NCI-H1930 (cell line): Measurements from ENCODE around the gene SLC25A25.
"Not testable (repeated sequence)": the region's sequence is repeated elsewhere in the genome, so short reads cannot be mapped to it uniquely, and the experiment has no call there.

Source experiments
- DNase-seq, 2 experiments: peaks; one replicate each; lab custom pipeline; 2025; lab: John Stamatoyannopoulos, UW

The SLC25A25 gene

GRCh38 chr9:128051932-128052709, 15.9 kb upstream of the SLC25A25 start:
- no peak for DNase-seq

- no peak for DNase-seq
These were observed 14.5 kb upstream of the SLC25A25 start for GRCh38 chr9:128053560-128053959.

DNA sequence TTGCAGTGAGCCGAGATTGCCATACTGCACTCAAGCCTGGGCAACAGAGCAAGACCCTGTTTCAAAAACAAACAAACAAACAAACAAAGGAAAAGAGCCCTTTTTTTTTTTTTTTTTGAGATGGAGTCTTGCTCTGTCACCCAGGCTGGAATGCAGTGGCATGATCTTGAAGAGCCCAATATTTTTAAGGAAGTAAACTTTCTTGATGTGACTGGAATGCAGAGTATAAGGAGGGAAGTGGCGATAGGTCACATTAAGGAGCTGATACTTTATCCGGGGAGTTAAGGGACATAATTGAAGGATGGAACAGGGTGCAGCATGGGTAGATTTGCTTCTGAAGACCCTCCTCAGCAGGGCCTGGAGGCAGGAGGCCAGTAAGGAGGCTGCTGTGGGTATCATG, 13.9 kb upstream of the SLC25A25 start:
- no peak for DNase-seq

DNA sequence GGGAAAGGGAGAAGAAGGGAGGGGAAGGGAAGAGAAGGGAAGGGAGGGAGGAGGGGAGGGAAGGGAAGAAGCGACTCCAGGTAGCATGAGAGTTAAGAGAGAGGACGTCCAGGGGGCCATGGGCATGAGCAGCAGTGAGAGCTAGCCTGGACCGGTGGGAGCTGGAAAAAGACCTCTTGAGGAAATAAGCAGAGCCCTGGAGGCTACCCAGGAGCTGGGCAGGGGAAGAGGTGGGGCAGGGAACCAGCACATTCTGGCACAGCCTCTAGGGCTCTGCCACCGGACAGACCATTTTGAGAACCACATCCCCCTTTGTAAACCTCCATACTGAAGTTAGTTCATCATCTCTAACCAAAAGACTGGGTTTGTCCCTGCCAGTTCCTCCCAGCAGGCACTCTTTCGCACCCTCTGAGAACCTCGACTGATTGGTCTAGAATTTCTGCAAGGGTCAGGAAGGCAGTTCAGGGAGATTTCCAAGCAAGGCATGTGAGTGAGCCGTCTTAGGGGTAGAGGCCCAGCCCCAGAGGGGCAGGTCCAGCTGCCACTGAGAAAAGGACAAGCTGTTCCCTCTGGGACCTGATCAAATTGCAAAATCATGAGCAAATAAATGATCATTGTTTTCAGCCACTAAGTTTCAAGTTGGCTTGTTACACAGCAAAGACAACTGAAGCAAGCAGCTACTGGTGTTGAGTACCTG, 12.5 kb upstream of the SLC25A25 start:
- no peak for DNase-seq

DNA sequence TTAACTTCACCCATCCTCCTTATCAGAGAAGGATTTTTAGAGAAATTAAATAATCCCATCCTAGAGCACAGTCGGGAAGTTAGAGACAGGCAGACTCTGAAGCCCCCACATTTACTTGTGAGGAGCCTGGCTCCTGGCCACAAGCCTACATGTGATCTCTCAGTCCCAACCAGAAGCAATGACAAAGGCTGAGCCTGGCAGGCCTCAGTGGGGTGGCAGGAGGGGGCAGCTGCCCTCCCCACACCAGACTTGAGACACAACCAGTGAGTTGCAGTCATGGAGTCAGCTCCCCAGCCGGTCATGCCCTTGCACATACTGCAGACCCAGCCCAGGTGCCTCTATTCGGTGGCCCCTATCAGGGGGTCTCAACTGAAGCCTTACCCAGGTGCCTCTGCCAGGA, 11.9 kb upstream of the SLC25A25 start:
- no peak for DNase-seq

DNA sequence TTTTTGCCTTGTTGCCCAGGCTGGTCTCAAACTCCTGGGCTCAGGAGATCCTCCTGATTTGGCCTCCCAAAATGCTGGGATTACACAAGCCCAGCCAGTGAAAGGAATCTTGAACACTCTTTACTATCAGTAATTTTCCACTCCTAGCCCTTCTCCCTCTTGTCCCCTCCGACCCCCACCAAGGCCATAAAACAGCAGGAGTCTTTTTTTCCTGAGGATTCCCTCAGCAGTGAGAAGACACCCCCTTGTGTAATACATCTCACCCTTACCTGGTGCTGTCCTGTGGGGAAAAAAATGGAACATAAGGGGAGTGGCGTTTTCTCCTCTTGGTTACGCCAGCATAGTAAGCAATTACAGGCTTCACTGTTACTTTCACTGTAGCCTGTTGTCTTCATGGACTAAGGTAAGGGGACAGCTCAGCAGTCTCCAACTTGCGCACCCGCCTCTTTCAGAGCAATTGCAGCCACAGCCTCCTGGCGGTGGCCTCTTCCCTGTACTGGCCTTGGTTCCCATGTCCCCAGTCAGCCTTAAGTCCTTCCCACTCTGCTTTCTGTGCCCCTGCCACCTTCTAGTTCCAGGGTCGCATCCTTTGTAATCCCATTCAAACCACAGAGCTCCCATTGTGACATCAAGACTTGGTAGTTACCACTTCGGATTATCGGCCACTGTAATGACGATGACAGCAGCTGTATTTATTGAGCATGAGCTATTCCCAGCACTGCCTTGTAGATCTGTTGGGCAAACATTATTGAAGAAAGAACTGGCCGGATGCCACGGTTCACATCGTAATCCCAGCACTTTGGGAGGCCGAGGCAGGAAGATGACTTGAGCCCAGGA, 10.9 kb upstream of the SLC25A25 start:
- DNase-seq = peak in 1 of 2 experiments; percentile 22

- DNase-seq = no peak
These were observed 10.2 kb upstream of the SLC25A25 start for GRCh38 chr9:128057724-128058409.

DNA sequence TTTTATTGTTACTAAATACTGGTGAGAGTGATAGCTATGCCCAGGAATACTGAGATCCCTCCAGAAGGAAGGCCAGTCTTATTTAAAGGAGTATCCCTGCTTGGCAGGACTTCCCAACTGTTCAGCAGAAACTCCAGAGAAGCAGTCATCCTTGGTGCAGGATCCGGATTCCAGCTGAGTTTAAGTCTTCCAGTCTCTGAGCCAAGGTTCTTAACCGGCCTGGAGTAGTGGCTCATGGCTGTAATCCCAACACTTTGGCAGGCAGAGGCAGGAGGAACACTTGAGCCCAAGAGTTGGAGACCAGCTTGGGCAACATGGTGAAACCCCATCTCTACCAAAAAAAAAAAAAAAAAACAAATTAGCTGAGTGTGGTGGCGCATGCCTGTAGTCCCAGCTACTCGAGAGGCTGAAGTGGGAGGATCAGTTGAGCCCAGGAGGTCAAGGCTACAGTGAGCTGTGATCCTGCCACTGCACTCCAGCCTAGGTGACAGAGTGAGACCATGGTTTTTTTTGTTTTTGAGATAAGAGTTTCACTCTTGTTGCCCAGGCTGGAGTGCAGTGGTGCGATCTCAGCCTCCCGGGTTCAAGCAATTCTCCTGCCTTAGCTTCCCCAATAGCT, 8.6 kb upstream of the SLC25A25 start:
- no peak for DNase-seq

- DNase-seq = no peak
These were observed 6.6 kb upstream of the SLC25A25 start for GRCh38 chr9:128061275-128061960.

DNA sequence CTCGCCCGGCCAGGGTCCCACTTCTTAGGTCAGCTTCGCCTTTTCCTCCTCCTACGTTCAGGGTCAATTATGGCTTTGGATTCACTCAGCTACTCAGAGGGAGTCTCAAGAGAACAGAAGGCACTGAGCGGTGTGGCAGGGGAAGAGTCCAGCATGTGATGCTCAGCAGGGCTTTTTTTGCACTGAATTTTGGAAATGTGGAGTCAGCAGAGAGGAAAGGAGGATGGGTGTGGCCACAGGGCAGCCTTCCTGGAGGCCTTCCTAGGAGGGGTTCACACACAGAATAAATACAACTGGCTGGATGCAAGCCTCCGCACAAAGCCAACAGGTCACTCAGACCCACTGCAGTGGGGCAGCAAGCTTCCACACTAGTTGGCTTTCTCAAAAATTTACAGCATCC, 5.8 kb upstream of the SLC25A25 start:
- DNase-seq = no peak

DNA sequence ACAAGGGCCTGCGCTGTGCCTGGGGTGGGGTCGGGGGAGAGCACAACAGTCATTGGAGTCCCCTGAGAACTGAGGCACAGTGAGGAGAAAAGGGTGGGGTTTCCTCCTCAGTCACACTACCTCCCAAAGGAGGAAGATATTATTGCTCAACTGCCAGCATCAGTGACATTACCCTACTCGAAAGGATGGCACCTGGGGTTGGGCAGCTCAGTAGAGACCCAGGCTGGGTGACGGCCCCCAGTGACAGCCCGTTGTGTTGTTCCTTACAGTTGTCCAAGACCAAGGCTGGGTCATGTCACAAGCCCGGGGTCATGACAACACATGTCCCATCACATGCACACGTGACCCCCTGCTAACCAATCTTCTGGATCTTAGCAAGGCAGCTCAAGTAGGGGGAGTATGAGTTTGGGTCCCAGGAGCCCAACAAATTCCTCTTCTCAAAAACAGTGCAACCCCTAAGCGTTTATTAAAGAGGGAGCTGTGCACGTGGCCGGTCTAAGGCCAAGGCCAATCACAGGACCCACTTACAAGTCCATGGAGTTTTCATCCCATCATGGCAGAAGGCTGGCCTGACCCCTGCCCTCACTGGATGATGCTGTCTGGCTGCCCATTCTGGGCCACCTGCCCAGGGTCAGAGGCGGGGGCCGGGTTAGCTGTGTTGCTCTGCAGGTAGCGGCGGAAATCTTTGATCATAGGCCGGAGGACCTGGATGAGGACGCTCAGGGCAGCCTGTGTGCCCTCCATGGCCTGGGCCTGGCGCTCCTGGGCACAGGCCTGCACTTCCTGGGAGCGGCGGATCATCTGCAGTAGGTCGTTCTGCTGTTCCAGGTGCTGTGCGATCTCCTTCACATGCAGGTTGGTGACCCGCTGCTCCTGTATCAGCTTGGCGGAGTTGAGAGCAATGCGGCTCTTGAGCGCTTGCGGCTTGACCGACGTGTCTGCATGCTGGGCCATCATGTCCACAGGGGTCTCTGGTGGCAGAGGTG, 4.9 kb upstream of the SLC25A25 start:
- no peak for DNase-seq

DNA sequence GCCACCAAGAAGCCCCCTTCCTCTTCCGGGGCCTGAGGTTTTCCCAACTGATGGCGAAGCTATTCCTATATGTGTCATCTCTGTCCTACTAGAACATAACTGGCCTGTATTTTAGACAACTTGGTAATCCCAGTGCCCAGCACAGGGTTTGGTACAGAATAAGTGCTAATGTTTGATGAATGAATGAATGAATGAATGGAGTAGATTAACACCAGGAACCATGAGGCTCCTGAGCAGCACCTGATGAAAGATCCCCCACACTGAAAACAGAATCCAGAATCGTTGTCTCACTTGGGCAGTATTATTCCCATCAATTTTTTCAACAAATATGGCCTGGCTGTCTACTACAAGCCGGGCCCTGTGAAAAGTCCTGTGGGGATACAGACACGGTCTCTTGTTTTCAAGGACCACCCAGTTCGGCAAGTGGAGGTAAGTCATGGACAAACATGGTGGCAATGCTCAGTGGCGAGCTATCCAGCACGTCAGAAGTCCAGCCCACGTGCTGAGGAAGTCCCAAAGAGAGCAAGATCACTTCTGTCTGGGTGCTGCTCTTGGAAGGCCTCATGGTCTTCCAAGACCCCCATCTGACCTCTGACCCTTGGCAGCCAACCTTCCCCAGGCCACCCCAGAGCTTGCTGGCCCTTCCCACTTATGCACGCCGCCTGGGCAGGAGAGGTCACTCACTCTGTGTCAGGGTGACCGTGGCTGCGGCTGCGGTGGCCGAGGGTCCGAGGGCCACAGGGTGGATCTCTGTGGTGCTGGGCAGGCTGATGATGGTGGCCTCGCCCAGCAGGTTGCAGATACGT, 1.9 kb upstream of the SLC25A25 start:
- no peak for DNase-seq

- peak; percentile 97 to 98 for DNase-seq
These were observed 1.1 kb upstream of the SLC25A25 start, which contains the start of gene NAIF1 for GRCh38 chr9:128066713-128067644. Gene NAIF1, minus strand, starts transcription at chr9:128067320. Its CDS starts 219 bp downstream, at chr9:128067101.

- DNase-seq = no peak
These were observed 564 bp downstream of the SLC25A25 start for GRCh38 chr9:128068386-128069205.

GRCh38 chr9:128070874-128071273, 2.8 kb downstream of the SLC25A25 start:
- no peak for DNase-seq

- not testable (repeated sequence) for DNase-seq
These were observed 3.4 kb downstream of the SLC25A25 start for GRCh38 chr9:128071475-128071874.
